Activated B cell treated with CpG ODN at 0.5 μM for 24 hours (primary cell): ENCODE results near the gene NAA15. TPM values are rescaled to one million over a fixed set of nuclear protein-coding genes. Genes with fewer than 3 reads are reported as not detected.
A peak's percentile ranks its signal among the peaks of the same experiment; 100 is the strongest.
"Not testable (repeated sequence)": the region's sequence is repeated elsewhere in the genome, so short reads cannot be mapped to it uniquely, and the experiment has no call there.

Source experiments
- ATAC-seq: fragments of 200-7000 bp; cut with Tn5 transposase; one replicate; pipeline ENCODE4 v1.10.0; 2021; ENCODE audit warnings: low read depth, mild to moderate bottlenecking, moderate library complexity
- CTCF ChIA-PET: fragments of 350-600 bp; sonication (Branson Sonifier 250); formaldehyde crosslinking; loops from one replicate; lab custom pipeline; 2021; ENCODE audit warnings: antibody characterized with exemption; lab: Charles Lee
- POLR2A ChIA-PET: fragments of 350-600 bp; sonication (Branson Sonifier 250); formaldehyde crosslinking; loops from one replicate; lab custom pipeline; 2021; ENCODE audit warnings: antibody characterized with exemption; lab: Charles Lee
- DNase-seq: peaks from one replicate; pipeline ENCODE4 v3.0.0; 2022
- H3K27ac Mint-ChIP-seq: one replicate; pipeline ENCODE4 v1.8.0; 2020; ENCODE audit warnings: mixed read lengths
- H3K27me3 Mint-ChIP-seq: one replicate; pipeline ENCODE4 v1.8.0; 2021; ENCODE audit warnings: mixed read lengths
- H3K36me3 Mint-ChIP-seq: one replicate; pipeline ENCODE4 v1.8.0; 2021; ENCODE audit warnings: low read depth, mixed read lengths
- H3K4me1 Mint-ChIP-seq: one replicate; pipeline ENCODE4 v1.8.0; 2021; ENCODE audit warnings: mixed read lengths
- H3K4me3 Mint-ChIP-seq: one replicate; pipeline ENCODE4 v1.8.0; 2020; ENCODE audit warnings: mild to moderate bottlenecking, mixed read lengths
- H3K9me3 Mint-ChIP-seq: one replicate; pipeline ENCODE4 v1.8.0; 2020; ENCODE audit warnings: mixed read lengths
- CTCF ChIP-seq: fragments of 200-600 bp; IDR thresholded peaks from one replicate; pipeline ENCODE4 v1.8.0; 2022; ENCODE audit warnings: antibody characterized with exemption, mild to moderate bottlenecking
- intact Hi-C: fragments of 100-400 bp; cut with micrococcal nuclease; formaldehyde crosslinking; loops from one replicate; pipeline ENCODE4 v1.15.1; 2024
- total RNA-seq: library from RNA; stranded (reverse); gene quantifications from 2 replicates; pipeline ENCODE4 v1.2.3, GENCODE V29; 2022

The NAA15 gene
- total RNA-seq, 1 donor from 2014 or later = 66.5 TPM

- POLR2A ChIA-PET = no interaction called here
- CTCF ChIA-PET = no interaction called here
- no peaks in the 10 kb centered on the region for H3K4me1 Mint-ChIP-seq
- H3K4me3 Mint-ChIP-seq = no peak overlapping the region
- DNase-seq = no peak
- no peaks in the 10 kb centered on the region for H3K27me3 Mint-ChIP-seq
- no peak for TF ChIP-seq CTCF
- peaks cover 5% of the 10 kb centered on the region for H3K9me3 Mint-ChIP-seq
- no peak for ATAC-seq
- intact Hi-C loops = no loop called here
- H3K27ac Mint-ChIP-seq = no peak overlapping the region
- H3K36me3 Mint-ChIP-seq = peaks cover 11% of the 10 kb centered on the region
Measured at GRCh38 chr4:139443661-139444060, 142.4 kb downstream of the NAA15 start.

- intact Hi-C loops, CTCF ChIA-PET, H3K4me1 Mint-ChIP-seq, H3K36me3 Mint-ChIP-seq, H3K27ac Mint-ChIP-seq, ATAC-seq, POLR2A ChIA-PET, H3K4me3 Mint-ChIP-seq, H3K9me3 Mint-ChIP-seq, H3K27me3 Mint-ChIP-seq, DNase-seq: not testable (repeated sequence)
Measured at GRCh38 chr4:139444881-139445280, 143.6 kb downstream of the NAA15 start.

- H3K36me3 Mint-ChIP-seq, H3K27me3 Mint-ChIP-seq, ATAC-seq, CTCF ChIA-PET, intact Hi-C loops, DNase-seq, H3K9me3 Mint-ChIP-seq, H3K4me1 Mint-ChIP-seq, H3K27ac Mint-ChIP-seq, POLR2A ChIA-PET, H3K4me3 Mint-ChIP-seq: not testable (repeated sequence)
Measured at GRCh38 chr4:139447078-139447477, 145.8 kb downstream of the NAA15 start.

GRCh38 chr4:139450586-139450985, 149.3 kb downstream of the NAA15 start:
- Mint-ChIP-seq H3K27ac (no peak overlapping the region), H3K4me3 (no peak overlapping the region), H3K9me3 (no peaks in the 10 kb centered on the region), H3K27me3 (no peaks in the 10 kb centered on the region), H3K36me3 (peaks cover 16% of the 10 kb centered on the region), H3K4me1 (peaks cover 29% of the 10 kb centered on the region)
- TF ChIP-seq CTCF = no peak
- intact Hi-C loops = loop anchor here (5.0 kb wide), 1 partner anchor 1307 kb away; the partner anchor contains the start of gene TBC1D9
- POLR2A ChIA-PET = no interaction called here
- CTCF ChIA-PET = interaction anchor here (0.6 kb wide), 1 partner anchor 206 kb away, joined by 3 read pairs; no protein-coding TSS in a partner anchor
- no peak for DNase-seq
- ATAC-seq = no peak

- Mint-ChIP-seq H3K9me3 (no peaks in the 10 kb centered on the region), H3K27ac (peak overlapping the region; percentile 98), H3K27me3 (no peaks in the 10 kb centered on the region), H3K4me3 (no peak overlapping the region), H3K36me3 (peaks cover 16% of the 10 kb centered on the region), H3K4me1 (peaks cover 43% of the 10 kb centered on the region)
- intact Hi-C loops = loop anchor here (2.0 to 5.0 kb wide), 4 partner anchors 79 to 1769 kb away; partner anchors contain the start of genes ELMOD2, TBC1D9 and ZNF330
- TF ChIP-seq CTCF = no peak
- DNase-seq = no peak
- CTCF ChIA-PET = interaction anchor here (1.5 kb wide), 1 partner anchor 70 kb away, joined by 3 read pairs; no protein-coding TSS in a partner anchor
- no peak for ATAC-seq
- POLR2A ChIA-PET = interaction anchor here (1.0 to 1.6 kb wide), 2 partner anchors 102 to 276 kb away, joined by 4 to 9 read pairs; no protein-coding TSS in a partner anchor
Measured at GRCh38 chr4:139451997-139452396, 150.7 kb downstream of the NAA15 start.

GRCh38 chr4:139453041-139453370, 151.7 kb downstream of the NAA15 start:
- Mint-ChIP-seq H3K9me3 (no peaks in the 10 kb centered on the region), H3K36me3 (peaks cover 16% of the 10 kb centered on the region), H3K27me3 (no peaks in the 10 kb centered on the region), H3K27ac (peak overlapping the region; percentile 98), H3K4me1 (peaks cover 50% of the 10 kb centered on the region), H3K4me3 (peak overlapping the region; percentile 95)
- ChIA-PET CTCF (interaction anchor here (0.7 to 1.5 kb wide), 6 partner anchors 37 to 423 kb away, joined by 3 to 4 read pairs (median 3); partner anchors contain the start of gene SETD7), POLR2A (interaction anchor here (0.9 to 2.0 kb wide), 13 partner anchors 10 to 1071 kb away, joined by 3 to 19 read pairs (median 7); partner anchors contain the start of genes ELMOD2, NAA15, NDUFC1 and NOCT)
- TF ChIP-seq CTCF = no peak
- DNase-seq (no peak), ATAC-seq (peak; percentile 36)
- intact Hi-C loops = loop anchor here (1.0 to 5.0 kb wide), 10 partner anchors 37 to 1768 kb away; partner anchors contain the start of genes ELMOD2, NAA15, NOCT and TBC1D9
